ENCODE results near the gene SMAP1. TPM values are rescaled to one million over a fixed set of nuclear protein-coding genes. Genes with fewer than 3 reads are reported as not detected.

Gene SMAP1
- total RNA-seq, 1 experiment from 2014 or later: 3.5 TPM

DNA sequence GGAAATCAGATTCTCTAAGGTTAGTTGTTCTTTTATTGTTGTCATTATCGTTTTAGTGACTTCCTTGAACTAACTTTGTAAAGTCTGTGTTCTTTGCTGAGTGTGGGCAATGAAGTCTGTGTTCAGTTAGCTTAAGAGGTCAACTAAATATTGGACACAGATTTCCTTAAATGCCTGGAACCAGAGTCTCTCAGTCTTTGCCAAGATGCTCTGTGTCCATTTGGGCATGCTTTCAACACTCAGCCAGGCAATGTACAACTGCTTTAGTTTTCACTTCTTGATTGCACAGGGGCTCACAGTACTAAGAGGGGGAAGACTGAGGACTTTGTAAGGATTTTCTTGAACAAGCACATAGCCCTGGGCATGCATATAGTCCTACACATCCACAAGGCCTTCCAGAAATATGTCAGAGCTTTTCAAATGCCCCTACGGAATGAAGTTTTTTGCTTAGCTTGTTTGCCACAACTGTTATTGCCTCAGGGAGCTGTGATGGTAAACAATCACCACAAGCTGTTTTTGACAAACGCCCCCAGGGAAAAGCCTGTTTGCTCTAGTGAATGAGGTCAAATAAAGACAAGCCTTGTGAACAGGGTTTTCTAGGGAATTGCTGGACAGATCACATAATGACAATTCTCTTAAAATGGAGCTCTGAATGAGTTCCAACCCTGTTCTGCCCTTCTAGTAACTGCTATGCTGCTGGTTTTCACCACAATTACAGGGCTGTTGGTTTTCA lies 206.7 kb downstream of the SMAP1 start:
- no peaks in the 10 kb centered on the region for H3K4me1 ChIP-seq (ENCODE audit: control insufficient read depth in 1 of 2, insufficient read depth in 2 of 2, low read length in 2 of 2)
- CTCF ChIA-PET: interaction anchor here (1.2 kb wide), 1 partner anchor 10 kb away, joined by 4 read pairs; no protein-coding TSS in a partner anchor
- POLR2A ChIA-PET: no interaction called here
- H3K4me3 ChIP-seq (replicated peaks in 1 of 2; ENCODE audit: low read depth in 1 of 2, low read length in 2 of 2): no peak overlapping the region
- H3K27ac ChIP-seq (ENCODE audit: low read depth, low read length): no peak overlapping the region
- BruUV-seq (replicated peaks): no TSS peak
- TF ChIP-seq RAD21 (IDR thresholded peaks at IDR 0.05; ENCODE audit: low read depth) (no peak), CBX3 (IDR thresholded peaks at IDR 0.05; ENCODE audit: low read depth) (no peak), ELF1 (IDR thresholded peaks at IDR 0.05; ENCODE audit: borderline replicate concordance, low read depth) (no peak), POLR2A (IDR thresholded peaks at IDR 0.05; ENCODE audit: borderline replicate concordance, extremely low read depth, insufficient read depth, insufficient read length) (no peak), CEBPB (IDR thresholded peaks at IDR 0.05; ENCODE audit: low read depth) (no peak), POLR2AphosphoS5 (IDR thresholded peaks at IDR 0.05; ENCODE audit: low read depth, low read length) (no peak), EGR1 (IDR thresholded peaks at IDR 0.05; ENCODE audit: low read depth) (no peak), YY1 (IDR thresholded peaks at IDR 0.05; ENCODE audit: extremely low read depth, insufficient replicate concordance, low read depth, low read length) (no peak), TCF7L2 (IDR thresholded peaks at IDR 0.05; ENCODE audit: borderline replicate concordance, extremely low read depth, insufficient read depth, insufficient read length) (no peak), SP1 (IDR thresholded peaks at IDR 0.05; ENCODE audit: low read depth) (no peak)
- TF ChIP-seq, protein P1, sequence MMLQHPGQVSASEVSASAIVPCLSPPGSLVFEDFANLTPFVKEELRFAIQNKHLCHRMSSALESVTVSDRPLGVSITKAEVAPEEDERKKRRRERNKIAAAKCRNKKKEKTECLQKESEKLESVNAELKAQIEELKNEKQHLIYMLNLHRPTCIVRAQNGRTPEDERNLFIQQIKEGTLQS (IDR thresholded peaks at IDR 0.05): no peak
- H3K79me2 ChIP-seq (ENCODE audit: insufficient read depth, low read length): no peaks in the 10 kb centered on the region
- RAD21 ChIA-PET (ENCODE audit: low non-redundant PET in 1 of 2, low total read pairs in 2 of 2, uncharacterized antibody in 2 of 2, unreplicated experiment in 2 of 2): no interaction called here
- H3K36me3 ChIP-seq (ENCODE audit: control insufficient read depth in 1 of 2, insufficient read depth in 2 of 2, low read length in 2 of 2): no peaks in the 10 kb centered on the region
- H3K4me2 ChIP-seq (ENCODE audit: low read length): no peak overlapping the region
- H3K9ac ChIP-seq (ENCODE audit: low read length): no peak overlapping the region
- H3K9me3 ChIP-seq (ENCODE audit: control insufficient read depth in 1 of 2, insufficient read depth in 1 of 2, low read depth in 1 of 2, low read length in 2 of 2): no peaks in the 10 kb centered on the region; a peak in 2 of 4 replicates
- no peaks in the 10 kb centered on the region for H4K20me1 ChIP-seq (ENCODE audit: insufficient read depth)
- ATAC-seq (no peak), DNase-seq (ENCODE audit: low read depth, low spot score) (no peak)
- no peaks in the 10 kb centered on the region for H3K9me2 ChIP-seq (ENCODE audit: insufficient read depth)
- H2AFZ ChIP-seq (ENCODE audit: low read depth, low read length, poor library complexity, severe bottlenecking): no peak overlapping the region
- no peaks in the 10 kb centered on the region for H3K27me3 ChIP-seq (ENCODE audit: insufficient read depth, low read length)
- intact Hi-C loops (cut with micrococcal nuclease): no loop called here
